IMR-90 (cell line): Measurements from ENCODE around the gene METTL27. TPM values are rescaled to one million over a fixed set of nuclear protein-coding genes. Genes with fewer than 3 reads are reported as not detected.
A peak's percentile ranks its signal among the peaks of the same experiment; 100 is the strongest.

Source experiments
- ATAC-seq: fragments of 200-7000 bp; cut with Tn5 transposase; 2 replicates; pipeline ENCODE4 v1.9.1; 2020; ENCODE audit warnings: low read depth, mild to moderate bottlenecking, moderate library complexity
- BruUV-seq: library from RNA; stranded (reverse); fragments of 400-500 nt; replicated peaks from 2 replicates; lab custom pipeline; 2021; lab: Mats Ljungman, UMichigan
- CTCF ChIA-PET: fragments of 300-600 bp; formaldehyde crosslinking; extraction: SDS; loops from one replicate; lab custom pipeline; 2021; ENCODE audit warnings: antibody characterized with exemption; lab: Yijun Ruan, JAX
- POLR2A ChIA-PET: fragments of 300-600 bp; sonication (Branson Sonifier 250); formaldehyde crosslinking; loops from one replicate; lab custom pipeline; 2022; ENCODE audit warnings: antibody characterized with exemption; ENCODE audit not compliant: unreplicated experiment; lab: Charles Lee
- DNase-seq: peaks from one replicate; pipeline ENCODE4 v3.0.0; 2013
- H2AFZ ChIP-seq: replicated peaks from 2 replicates; pipeline ENCODE3; 2013; ENCODE audit warnings: low read length, mild to moderate bottlenecking; ENCODE audit not compliant: poor library complexity
- H2AK5ac ChIP-seq: 2 replicates; pipeline ENCODE4 v1.6.1; 2013; ENCODE audit warnings: low read depth, low read length, inconsistent platforms
- H2AK9ac ChIP-seq: replicated peaks from 2 replicates; pipeline ENCODE3; 2013; ENCODE audit warnings: mild to moderate bottlenecking, low read depth, low read length, moderate library complexity; ENCODE audit not compliant: poor library complexity
- H2BK120ac ChIP-seq: 2 replicates; pipeline ENCODE4 v1.6.1; 2013; ENCODE audit warnings: low read depth, low read length, inconsistent platforms
- H2BK15ac ChIP-seq: 3 replicates; pipeline ENCODE4 v1.6.1; 2013; ENCODE audit warnings: low read depth, low read length, inconsistent platforms
- H2BK20ac ChIP-seq: 2 replicates; pipeline ENCODE4 v1.6.1; 2013; ENCODE audit warnings: low read depth, mild to moderate bottlenecking, inconsistent platforms, low read length, moderate library complexity
- H2BK5ac ChIP-seq: 2 replicates; pipeline ENCODE4 v1.6.1; 2013; ENCODE audit warnings: mild to moderate bottlenecking, low read depth, low read length, inconsistent platforms; ENCODE audit not compliant: poor library complexity, severe bottlenecking
- H3K14ac ChIP-seq: replicated peaks from 2 replicates; pipeline ENCODE4 v1.6.1; 2013; ENCODE audit warnings: low read depth, low read length, inconsistent platforms
- H3K18ac ChIP-seq: 2 replicates; pipeline ENCODE4 v1.6.1; 2013; ENCODE audit warnings: low read depth, low read length, control low read depth
- H3K23ac ChIP-seq: 2 replicates; pipeline ENCODE4 v1.6.1; 2013; ENCODE audit warnings: low read depth, low read length, inconsistent platforms
- H3K27ac ChIP-seq: 2 replicates; pipeline ENCODE4 v1.5.1; 2013; ENCODE audit warnings: mild to moderate bottlenecking, control low read depth, low read length; ENCODE audit not compliant: insufficient read depth
- H3K27me3 ChIP-seq: 2 replicates; pipeline ENCODE4 v1.6.1; 2013; ENCODE audit warnings: low read length; ENCODE audit not compliant: control insufficient read depth, insufficient read depth
- H3K36me3 ChIP-seq: 2 replicates; pipeline ENCODE4 v1.6.1; 2013; ENCODE audit warnings: low read length, mixed read lengths; ENCODE audit not compliant: control insufficient read depth, insufficient read depth
- H3K4ac ChIP-seq: 2 replicates; pipeline ENCODE4 v1.6.1; 2013; ENCODE audit warnings: low read depth, low read length, inconsistent platforms
- H3K4me1 ChIP-seq: 2 replicates; pipeline ENCODE4 v1.6.1; 2013; ENCODE audit warnings: low read length, mixed read lengths; ENCODE audit not compliant: control insufficient read depth, insufficient read depth
- H3K4me2 ChIP-seq: 2 replicates; pipeline ENCODE4 v1.6.1; 2013; ENCODE audit warnings: low read depth, mild to moderate bottlenecking, control low read depth, low read length, moderate library complexity
- H3K4me3 ChIP-seq: 2 replicates; pipeline ENCODE4 v1.5.1; 2013; ENCODE audit warnings: low read depth, mild to moderate bottlenecking, control low read depth, low read length, moderate library complexity; ENCODE audit not compliant: insufficient read depth
- H3K56ac ChIP-seq: 2 replicates; pipeline ENCODE4 v1.6.1; 2013; ENCODE audit warnings: low read length, inconsistent platforms; ENCODE audit not compliant: insufficient read depth; ENCODE audit errors: extremely low read depth
- H3K79me1 ChIP-seq, 2 experiments: 2 replicates each; pipeline ENCODE4 v1.6.1; 2013; ENCODE audit warnings: low read length in 2 of 2, inconsistent platforms in 1 of 2, low read depth in 1 of 2
- H3K9ac ChIP-seq: 2 replicates; pipeline ENCODE4 v1.6.1; 2013; ENCODE audit warnings: low read depth, low read length, control low read depth
- H3K9me1 ChIP-seq: 2 replicates; pipeline ENCODE4 v1.6.1; 2013; ENCODE audit warnings: low read length, inconsistent platforms; ENCODE audit not compliant: insufficient read depth
- H3K9me3 ChIP-seq: 2 replicates; pipeline ENCODE4 v1.6.1; 2013; ENCODE audit warnings: low read length; ENCODE audit not compliant: control insufficient read depth, insufficient read depth
- H4K20me1 ChIP-seq: 2 replicates; pipeline ENCODE4 v1.6.1; 2013; ENCODE audit warnings: low read length, inconsistent platforms; ENCODE audit not compliant: insufficient read depth
- H4K5ac ChIP-seq: 2 replicates; pipeline ENCODE4 v1.6.1; 2013; ENCODE audit warnings: mild to moderate bottlenecking, low read depth, low read length, control low read depth
- H4K8ac ChIP-seq, 2 experiments: 2 replicates each; pipeline ENCODE4 v1.6.1; 2013; ENCODE audit warnings: low read depth in 2 of 2, low read length in 2 of 2, control low read depth in 1 of 2, inconsistent platforms in 1 of 2
- H4K91ac ChIP-seq: 2 replicates; pipeline ENCODE4 v1.6.1; 2013; ENCODE audit warnings: low read depth, low read length, inconsistent platforms; ENCODE audit not compliant: insufficient read depth
- ELK1 ChIP-seq: fragments of 150-350 bp; IDR thresholded peaks from 2 replicates; pipeline ENCODE4 v1.6.1; 2016; ENCODE audit warnings: low read depth, mild to moderate bottlenecking, low read length, moderate library complexity, borderline replicate concordance
- FOS ChIP-seq: fragments of 150-350 bp; IDR thresholded peaks from 2 replicates; pipeline ENCODE4 v1.6.1; 2016; ENCODE audit warnings: low read depth, low read length
- RAD21 ChIP-seq: IDR thresholded peaks from 2 replicates; pipeline ENCODE4 v1.6.1; 2012; ENCODE audit warnings: low read length, improper control_type of control experiment
- WGBS, 2 experiments: methylation state at CpG; one replicate each; pipeline versions ENCODE4 v1.1.5 to v1.1.7; 2013; ENCODE audit warnings: missing lambda C conversion rate in 2 of 2; ENCODE audit not compliant: insufficient read length in 1 of 2; ENCODE audit errors: extremely low coverage in 2 of 2; 5-methylcytosine and 5-hydroxymethylcytosine counted together
- dilution Hi-C: fragments of 300-500 bp; cut with HindIII; formaldehyde crosslinking; loops from one replicate; pipeline ENCODE4 v1.14.3; 2018; ENCODE audit warnings: low sequenced_read_pairs; ENCODE audit not compliant: unreplicated experiment
- in situ Hi-C: fragments of 300-500 bp; cut with MboI; formaldehyde crosslinking; loops from 3 replicates; pipeline ENCODE4 v1.14.3; 2019; ENCODE audit warnings: low sequenced_read_pairs, inconsistent platforms, mixed read lengths
- intact Hi-C: fragments of 100-400 bp; cut with micrococcal nuclease; formaldehyde crosslinking; loops from 2 replicates; pipeline ENCODE4 v1.10.0; 2022
- polyA plus RNA-seq, 3 experiments: library from polyadenylated mRNA; depleted of rRNA; stranded (reverse); fragments of >200 nt; gene quantifications; 2 replicates each; pipeline ENCODE4 v1.2.3, GENCODE V29; 2012; ENCODE audit warnings: low replicate concordance in 1 of 3
- total RNA-seq: library from RNA; depleted of rRNA; stranded (reverse); fragments of >200 nt; gene quantifications from 2 replicates; pipeline ENCODE4 v1.2.3, GENCODE V29; 2012

Gene METTL27
- total and polyA plus RNA-seq, 2 of the 4 experiments (the other 2 are of a cell fraction): 2.3 to 4.3 TPM

- Histone ChIP-seq H2BK5ac (no peak overlapping the region), H2BK15ac (no peak overlapping the region), H2BK20ac (no peak overlapping the region), H3K4me2 (no peak overlapping the region), H3K9me1 (no peaks in the 10 kb centered on the region), H4K5ac (no peak overlapping the region), H4K91ac (no peak overlapping the region), H3K56ac (no peak overlapping the region), H3K4me1 (0 out of 2 replicates have a peak, but pooled peaks cover 2% of the 10 kb centered on the region), H4K8ac (no peak overlapping the region), H3K36me3 (no peaks in the 10 kb centered on the region), H2AK5ac (no peak overlapping the region), H3K4me3 (no peak overlapping the region), H3K27me3 (no peaks in the 10 kb centered on the region), H2AK9ac (no peak overlapping the region), H3K27ac (no peak overlapping the region), H3K9me3 (no peaks in the 10 kb centered on the region), H2AFZ (no peak overlapping the region), H3K4ac (no peak overlapping the region; the same call in 1 of the 2 replicates), H2BK120ac (no peak overlapping the region; the same call in 1 of the 2 replicates), H3K79me1 (no peaks in the 10 kb centered on the region), H3K9ac (no peak overlapping the region), H3K23ac (no peak overlapping the region), H3K14ac (no peak overlapping the region), H4K20me1 (no peaks in the 10 kb centered on the region), H3K18ac (no peak overlapping the region)
- CTCF ChIA-PET: interaction anchor here (1.1 to 2.2 kb wide), 2 partner anchors 9 to 38 kb away, joined by 5 to 10 read pairs; no protein-coding TSS in a partner anchor
- no peak for TF ChIP-seq FOS
- no peak for TF ChIP-seq RAD21
- TF ChIP-seq ELK1: no peak
- in situ Hi-C loops: no loop called here
- DNase-seq (peak; percentile 28), ATAC-seq (no peak; the same call in 1 of the 2 replicates)
- dilution Hi-C loops: no loop called here
- POLR2A ChIA-PET: no interaction called here
- intact Hi-C loops: no loop called here
- BruUV-seq: no TSS peak
- WGBS, 2 experiments: no CpG with 5 or more reads among the region's 3 CpGs
These were observed 29.3 kb downstream of the METTL27 start for GRCh38 chr7:73812996-73813395.
